GM18951 (cell line): ENCODE results near the gene TRAPPC11.
A peak's percentile ranks its signal among the peaks of the same experiment; 100 is the strongest.
"Not testable (repeated sequence)": the region's sequence is repeated elsewhere in the genome, so short reads cannot be mapped to it uniquely, and the experiment has no call there.

Source experiments
- POLR2A ChIP-seq: IDR thresholded peaks from 4 replicates; pipeline ENCODE4 v1.6.1; 2011; ENCODE audit warnings: mild to moderate bottlenecking; ENCODE audit not compliant: insufficient read length, insufficient read depth; ENCODE audit errors: extremely low read depth
- in situ Hi-C: fragments of 300-500 bp; cut with MboI; formaldehyde crosslinking; loops from one replicate; pipeline ENCODE4 v1.12.0; 2022; ENCODE audit warnings: low sequenced_read_pairs, mixed read lengths, inconsistent platforms; ENCODE audit not compliant: unreplicated experiment

Gene TRAPPC11

DNA sequence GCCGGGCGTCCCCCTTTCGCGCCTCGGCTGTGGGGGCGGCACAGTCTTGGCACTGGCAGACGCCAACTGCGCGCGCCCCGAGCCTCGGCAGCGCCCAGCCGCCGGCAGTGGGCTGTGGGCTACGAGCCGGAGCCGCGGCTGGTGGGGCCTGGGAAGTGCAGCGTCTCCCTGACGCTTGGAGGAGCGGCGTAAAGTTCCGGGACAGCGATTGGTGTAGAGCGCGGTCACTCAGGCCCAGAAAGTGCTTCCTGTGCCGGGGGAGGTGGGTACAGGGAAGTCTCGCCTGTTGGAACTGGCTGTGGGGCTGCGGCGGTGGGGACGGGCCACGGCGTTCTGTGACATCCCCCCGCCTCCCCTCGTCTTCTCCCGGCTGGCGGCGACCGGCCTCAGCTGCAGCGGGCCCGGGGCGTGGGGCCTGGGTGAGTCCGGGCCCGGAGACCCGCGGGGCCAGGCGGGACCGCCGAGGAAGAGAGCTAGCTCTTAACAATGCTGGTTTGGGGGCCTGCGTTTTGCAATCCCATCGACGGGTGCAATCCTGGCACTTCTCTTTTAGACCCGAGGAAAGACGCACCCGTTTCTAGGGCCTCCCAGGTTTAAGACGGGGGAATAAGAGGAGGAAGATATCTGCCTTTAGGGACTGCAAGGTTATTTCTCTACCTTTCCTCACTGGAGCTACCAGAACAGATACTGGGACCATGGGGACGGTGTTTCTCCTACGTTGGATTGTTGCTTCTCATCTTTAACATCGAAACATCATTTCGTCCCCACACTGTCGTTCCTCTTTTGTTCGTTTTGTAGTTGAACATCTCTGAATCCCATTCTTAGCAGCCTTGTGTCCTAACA is at the start of gene TRAPPC11, which contains the start of gene RWDD4:
TSS of gene TRAPPC11 (plus strand) at position 265 of the 843 bp plus-strand sequence. CDS start 4,575 bp downstream, outside the sequence.
TSS of gene RWDD4 (minus strand) at position 157 of the 843 bp plus-strand sequence. CDS start 233 bp downstream, outside the sequence.
- TF ChIP-seq POLR2A, result peak; percentile 71
- in situ Hi-C loops, result no loop called here

DNA sequence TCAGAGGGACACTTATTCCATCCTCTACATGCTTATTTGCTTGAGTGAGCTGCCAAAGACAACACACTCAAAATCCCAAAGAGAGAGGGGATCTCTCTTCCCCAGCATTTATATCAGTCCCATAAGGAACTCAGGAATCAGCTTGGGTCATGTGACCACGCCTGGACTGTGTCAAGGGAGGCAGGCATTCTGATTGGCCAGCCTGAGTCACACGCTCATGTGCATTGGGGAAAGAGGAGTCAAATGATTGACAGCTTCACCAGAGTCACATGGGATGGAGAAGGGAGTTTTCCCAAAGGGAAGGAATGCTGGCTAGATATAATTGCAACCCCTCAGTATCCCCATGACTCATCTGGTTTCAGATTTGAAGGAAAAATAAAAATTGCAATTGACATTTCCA is 49.1 kb upstream of the TRAPPC11 start:
- in situ Hi-C loops, result no loop called here
- no peak for TF ChIP-seq POLR2A

DNA sequence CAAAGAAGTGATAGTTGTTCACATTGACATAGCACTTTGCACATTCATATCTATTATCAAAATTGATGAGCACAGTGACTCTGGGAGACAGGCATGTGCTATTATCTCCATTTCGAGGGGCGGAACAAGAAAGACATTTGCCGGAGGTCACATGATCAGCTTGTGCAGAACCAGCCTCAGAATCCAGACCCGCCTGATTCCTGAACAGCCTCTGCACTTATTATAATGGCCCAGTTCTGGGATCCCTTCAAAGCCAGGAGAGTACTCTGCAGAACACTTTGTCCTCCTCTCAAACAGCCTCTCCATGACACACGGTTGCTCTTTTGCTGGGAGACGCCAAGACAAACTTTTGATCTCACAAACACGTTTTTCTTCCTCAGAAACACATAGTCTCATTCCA is 48.5 kb upstream of the TRAPPC11 start:
- in situ Hi-C loops, result no loop called here
- no peak for TF ChIP-seq POLR2A

DNA sequence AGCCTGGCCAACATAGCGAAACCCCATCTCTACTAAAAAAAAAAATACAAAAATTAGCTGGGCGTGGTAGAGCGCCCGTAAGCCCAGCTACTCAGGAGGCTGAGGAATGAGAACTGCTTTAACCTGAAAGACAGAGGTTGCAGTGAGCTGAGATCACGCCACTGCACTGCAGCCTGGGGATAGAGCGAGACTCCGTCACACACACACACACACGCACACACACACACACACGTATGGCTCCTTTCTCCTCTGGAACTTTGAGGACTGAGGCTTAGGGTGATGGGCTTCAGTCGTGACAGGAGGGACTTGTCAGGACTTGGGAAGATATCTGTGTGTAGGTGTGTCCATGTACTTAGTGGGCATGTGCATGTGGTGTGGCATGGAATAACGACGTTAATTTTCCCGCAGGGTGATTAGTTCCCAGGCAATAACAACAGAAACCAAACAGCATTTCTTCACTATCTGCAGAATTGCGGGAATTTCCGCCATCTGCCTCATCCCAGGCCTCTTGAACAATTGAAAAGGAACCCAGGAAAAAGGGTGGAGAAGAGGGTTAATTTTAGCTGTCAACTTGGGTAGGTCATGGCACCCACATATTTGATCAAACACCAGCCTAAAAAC is 47.8 kb upstream of the TRAPPC11 start:
- no peak for TF ChIP-seq POLR2A
- in situ Hi-C loops, result no loop called here

DNA sequence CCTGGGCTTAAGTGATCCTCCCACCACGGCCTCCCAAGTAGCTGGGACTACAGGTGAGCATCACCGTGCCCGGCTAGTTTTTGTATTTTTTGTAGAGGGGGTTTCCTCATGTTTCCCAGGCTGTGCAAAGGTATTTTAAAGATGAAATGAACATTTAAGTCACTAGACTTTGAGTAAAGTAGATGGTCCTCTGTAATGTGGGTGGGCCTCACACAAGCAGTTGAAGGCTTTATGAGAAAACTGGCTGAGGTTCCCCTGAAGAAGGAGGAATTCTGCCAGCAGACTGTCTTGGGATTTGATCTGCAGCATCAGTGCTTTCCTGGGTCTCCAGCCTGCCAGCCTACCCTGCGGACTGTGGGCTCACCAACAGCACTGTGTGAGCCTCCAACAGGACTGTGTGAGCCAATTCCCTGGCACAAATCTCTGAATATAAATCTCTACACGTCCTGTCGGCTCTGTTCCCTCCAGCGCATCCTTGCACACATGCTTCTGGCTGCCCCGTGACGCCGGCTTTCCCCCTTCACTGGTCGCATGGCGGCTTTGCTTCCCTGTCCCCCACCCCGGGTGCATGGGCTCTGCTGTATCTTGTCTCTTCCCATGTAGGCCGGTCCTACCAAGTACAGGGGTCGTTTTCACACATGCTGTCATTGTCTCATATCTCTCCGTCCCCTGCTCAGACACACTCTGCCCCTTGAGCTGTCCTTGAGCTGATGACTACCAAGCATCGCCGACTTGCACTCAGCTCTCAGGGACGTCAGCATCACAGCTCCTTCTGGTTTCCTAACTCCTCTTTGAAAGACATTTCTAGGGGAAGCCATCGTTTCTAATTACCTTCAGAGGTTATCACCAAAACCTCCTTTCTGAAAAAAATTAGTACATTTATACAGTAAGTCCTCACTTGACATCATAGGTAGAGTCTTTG is 46.5 kb upstream of the TRAPPC11 start:
- no peak for TF ChIP-seq POLR2A
- in situ Hi-C loops, result no loop called here

DNA sequence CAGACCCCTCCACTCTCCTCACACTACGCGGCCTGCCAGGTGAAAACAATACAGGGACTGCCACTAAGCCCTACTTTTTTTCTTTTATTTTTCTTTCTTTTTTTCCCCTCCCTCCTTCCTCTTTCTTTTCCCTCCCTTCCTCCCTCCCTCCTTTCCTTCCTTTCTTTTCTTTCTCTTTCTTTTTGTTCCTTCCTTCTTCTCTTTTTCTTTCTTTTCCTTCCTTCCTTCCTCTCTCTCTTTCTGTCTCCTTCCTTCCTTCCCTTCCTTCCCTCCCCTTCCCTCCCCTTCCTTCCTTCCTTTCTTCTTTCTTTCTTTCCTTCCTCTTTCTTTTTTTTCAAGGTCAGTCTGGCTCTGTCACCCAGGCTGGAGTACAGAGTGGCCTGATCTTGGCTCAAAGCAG is 42.0 kb upstream of the TRAPPC11 start:
- TF ChIP-seq POLR2A, result no peak
- in situ Hi-C loops, result no loop called here

DNA sequence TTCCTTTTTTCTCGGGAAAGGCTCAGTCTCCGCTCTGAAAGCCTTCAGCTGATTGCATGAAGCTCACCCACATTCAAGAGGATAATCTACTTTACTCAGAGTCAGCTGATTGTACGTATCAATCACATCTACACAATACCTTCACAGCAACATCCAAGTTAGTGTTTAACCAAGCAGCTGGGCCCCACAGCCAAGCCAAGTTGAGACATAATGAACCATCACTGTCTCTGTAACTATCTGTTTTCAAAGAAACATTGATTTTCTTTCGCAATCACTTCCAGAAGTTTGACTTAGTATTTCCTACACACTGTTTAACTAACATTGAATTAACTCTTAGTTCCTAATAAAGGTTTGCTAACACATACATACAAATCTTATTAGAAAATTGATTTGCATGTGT is 40.4 kb upstream of the TRAPPC11 start:
- no peak for TF ChIP-seq POLR2A
- in situ Hi-C loops, result no loop called here

DNA sequence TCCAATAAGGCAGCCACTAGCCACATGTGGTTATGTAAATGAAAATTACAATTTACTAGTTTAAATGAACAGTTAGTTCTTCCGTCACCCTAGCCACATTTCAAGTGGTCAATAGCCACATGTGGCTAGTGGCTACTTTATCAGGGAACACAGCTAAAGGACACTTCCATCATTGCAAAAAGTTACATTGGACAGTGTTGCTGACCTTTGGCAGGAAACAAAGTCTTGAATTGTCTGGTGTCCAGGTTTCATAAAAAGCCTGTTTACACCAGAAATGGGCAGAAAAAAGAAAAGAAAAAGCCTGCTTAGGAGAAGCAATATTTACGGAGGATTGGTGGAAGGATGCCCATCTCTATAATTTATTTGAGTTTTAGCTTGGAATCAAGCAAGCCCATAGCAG is 38.7 kb upstream of the TRAPPC11 start:
- no peak for TF ChIP-seq POLR2A
- in situ Hi-C loops, result no loop called here

DNA sequence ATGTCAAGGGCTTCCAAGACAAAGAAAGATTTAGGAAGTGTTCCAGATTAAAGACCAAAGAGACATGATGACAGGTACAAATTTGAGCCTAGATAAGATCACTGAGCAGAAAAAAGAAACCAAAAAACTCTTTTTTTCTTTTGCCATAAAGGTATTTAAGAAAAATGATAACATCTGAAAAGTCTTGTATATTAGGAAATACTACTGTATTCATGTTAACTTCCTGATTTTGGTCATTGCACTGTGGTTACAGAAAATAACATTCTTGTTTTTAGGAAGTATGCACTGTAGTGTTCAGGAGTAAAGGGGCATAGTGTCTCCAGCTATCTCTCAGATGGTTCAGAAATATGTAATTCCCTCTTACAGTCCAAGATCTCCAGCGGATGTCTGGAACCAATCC is 37.2 kb upstream of the TRAPPC11 start:
- TF ChIP-seq POLR2A, result no peak
- in situ Hi-C loops, result no loop called here

DNA sequence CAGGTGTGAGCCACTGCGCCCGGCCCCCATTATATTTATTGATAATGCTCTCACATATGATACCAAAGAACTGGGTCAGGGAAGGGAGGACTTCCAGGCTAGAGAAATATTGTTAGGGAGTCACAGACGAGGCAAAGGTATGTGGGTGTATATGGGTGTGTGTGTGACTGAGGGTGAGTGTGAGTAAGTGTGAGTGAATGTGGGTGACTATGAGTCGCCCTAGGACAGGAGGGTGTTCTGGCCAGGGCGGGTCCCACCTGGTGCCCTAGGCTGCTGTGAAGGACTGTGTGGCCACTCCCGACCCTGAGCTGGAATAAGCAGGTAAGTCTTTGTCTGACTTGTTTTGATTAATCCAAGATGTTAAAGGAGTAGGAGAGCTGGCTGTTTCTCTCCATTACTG is 34.5 kb upstream of the TRAPPC11 start:
- in situ Hi-C loops, result no loop called here
- no peak for TF ChIP-seq POLR2A

DNA sequence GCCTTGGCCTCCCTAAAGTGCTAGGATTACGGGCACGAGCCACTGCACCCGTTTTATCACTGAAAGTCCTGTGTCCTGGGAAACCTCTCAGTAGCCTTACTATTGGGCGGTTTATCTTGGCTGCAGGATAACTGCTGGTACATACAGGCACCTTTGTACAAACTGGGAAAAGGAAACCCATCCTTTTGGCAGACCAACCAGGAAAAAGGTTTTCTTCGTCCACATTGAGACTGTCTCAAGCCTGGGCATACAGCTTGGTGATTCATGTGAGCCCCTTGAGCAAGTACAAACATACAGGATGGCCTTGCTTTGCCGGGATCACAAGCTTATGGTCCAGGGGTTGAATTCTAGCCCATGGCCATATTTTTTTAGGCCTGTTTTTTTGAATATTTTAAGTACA is 32.9 kb upstream of the TRAPPC11 start:
- TF ChIP-seq POLR2A, result no peak
- in situ Hi-C loops, result no loop called here

DNA sequence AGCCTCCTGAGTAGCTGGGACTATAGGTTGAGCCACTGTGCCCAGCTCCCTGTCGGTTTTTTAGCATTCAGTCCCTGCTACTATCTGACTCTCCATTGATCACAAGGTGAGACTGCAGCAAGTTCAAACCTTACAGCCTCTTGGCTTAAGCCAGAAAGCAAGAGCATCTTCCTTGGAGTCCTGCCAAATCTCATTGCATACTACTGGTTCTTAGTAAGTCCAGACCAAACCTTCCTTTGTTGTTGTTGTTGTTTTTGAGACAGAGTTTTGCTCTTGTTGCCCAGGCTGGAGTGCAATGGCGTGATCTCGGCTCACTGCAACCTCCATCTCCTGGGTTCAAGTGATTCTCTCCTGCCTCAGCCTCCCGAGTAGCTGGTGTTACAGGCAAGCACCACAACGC is 31.8 kb upstream of the TRAPPC11 start:
- in situ Hi-C loops, result not testable (repeated sequence)

DNA sequence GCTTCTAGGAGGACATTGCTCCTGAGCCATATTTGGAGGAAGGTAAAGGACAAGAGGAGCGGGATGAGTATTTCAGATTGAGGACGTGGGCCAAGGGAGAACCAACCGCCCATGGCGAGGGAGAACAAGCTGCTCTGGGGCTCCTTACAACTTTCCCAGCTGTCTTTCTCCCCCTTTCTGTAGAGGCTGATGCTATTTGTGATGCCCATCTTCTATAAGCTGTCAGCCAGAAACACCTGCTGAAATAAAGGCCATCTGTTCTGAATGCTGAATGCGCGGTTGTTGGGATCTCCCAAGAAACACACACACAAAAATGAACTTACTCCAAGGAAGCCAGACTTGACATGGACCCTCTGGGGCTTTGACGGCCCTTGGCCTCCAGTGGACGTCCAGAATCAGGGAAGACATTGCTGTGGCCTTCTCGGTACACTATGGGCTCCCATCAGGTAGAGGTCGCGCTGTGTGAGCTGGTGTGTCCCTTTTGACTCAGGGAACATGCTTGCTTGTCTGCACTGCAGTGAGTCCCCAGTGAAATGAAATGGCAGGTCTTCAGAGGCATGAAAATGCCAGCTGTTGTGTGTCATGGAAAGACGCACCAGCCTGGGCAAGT is 31.0 kb upstream of the TRAPPC11 start:
- no peak for TF ChIP-seq POLR2A
- in situ Hi-C loops, result no loop called here
